ENCODE measurements around the gene CCNB1IP1.
"Not testable (repeated sequence)": the region's sequence is repeated elsewhere in the genome, so short reads cannot be mapped to it uniquely, and the experiment has no call there.

Gene CCNB1IP1

DNA sequence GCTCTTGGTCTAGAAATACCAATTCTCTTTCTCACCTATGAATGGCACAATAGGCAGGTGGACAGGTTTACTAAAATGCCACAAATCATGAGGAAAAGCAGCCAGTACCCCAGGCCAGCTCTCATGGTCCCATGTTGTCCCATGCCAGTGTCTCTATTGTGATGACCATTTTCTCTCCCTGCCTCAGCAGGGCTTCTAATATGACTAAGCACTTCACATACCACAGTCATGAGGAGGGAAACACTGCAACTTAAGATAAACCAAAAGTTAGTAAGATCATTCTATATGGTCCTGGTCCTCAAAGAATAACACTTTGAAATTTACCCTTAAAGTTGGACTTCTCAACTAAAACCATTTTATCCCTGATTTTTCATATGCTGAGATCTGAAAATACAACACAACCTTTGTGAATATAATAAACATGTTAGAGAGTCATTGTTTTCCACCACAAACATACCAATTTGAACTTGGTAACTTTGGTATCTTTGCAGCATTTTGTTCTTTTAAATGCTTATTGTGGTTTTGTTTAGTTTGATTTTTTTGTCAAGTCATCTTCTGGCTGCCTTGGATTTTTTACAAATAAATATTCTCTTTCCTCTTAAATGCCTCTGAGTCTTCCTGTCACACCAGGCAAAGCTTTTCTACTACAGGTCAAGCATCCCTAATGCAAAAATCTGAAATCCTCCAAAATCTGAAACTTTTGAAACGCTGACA, 30.9 kb downstream of the CCNB1IP1 start:
- no peak overlapping the region for H3K27ac ChIP-seq (ENCODE audit: low read length)
- no peaks in the 10 kb centered on the region for H3K9me3 ChIP-seq (ENCODE audit: insufficient read depth, low read length, severe bottlenecking)
- DNase-seq, result no peak

DNA sequence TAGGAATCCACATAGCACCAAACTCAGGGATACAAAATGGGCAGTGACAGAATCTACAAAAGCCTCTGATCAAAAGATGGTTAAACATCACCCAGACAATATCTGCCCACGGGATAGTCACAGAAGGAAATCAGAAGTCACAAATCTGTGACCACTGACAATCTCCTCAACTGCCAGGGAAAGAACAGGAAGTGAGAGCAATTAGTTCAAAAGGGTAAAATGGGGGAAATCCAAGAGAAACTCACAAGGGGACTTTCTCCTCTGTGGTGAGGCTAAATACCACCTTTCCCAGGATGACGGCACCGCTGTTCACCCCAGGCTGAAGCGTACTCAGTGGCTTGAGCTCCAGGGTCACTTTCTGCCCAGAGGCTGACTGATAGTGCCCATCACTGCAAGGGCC, 38.0 kb downstream of the CCNB1IP1 start:
- ATAC-seq (ENCODE audit: insufficient read depth, low read depth), result no peak
- H3K4me2 ChIP-seq (ENCODE audit: insufficient read depth, low read length), result no peak overlapping the region

More for the DNA sequence above, 30.9 kb downstream of the CCNB1IP1 start:
- Histone ChIP-seq H3K79me2 (ENCODE audit: insufficient read depth, low read length) (peaks cover 27% of the 10 kb centered on the region), H3K9ac (ENCODE audit: low read depth, low read length) (no peak overlapping the region), H3K4me3 (ENCODE audit: low read depth in 1 of 2, low read length in 2 of 2) (no peak overlapping the region), H3K36me3 (ENCODE audit: insufficient read depth, low read length) (peaks cover 38% of the 10 kb centered on the region), H3K27me3 (ENCODE audit: insufficient read depth, low read length, poor library complexity) (no peaks in the 10 kb centered on the region), H4K20me1 (ENCODE audit: insufficient read depth, low read length) (no peaks in the 10 kb centered on the region), H2AFZ (ENCODE audit: low read depth, low read length) (no peak overlapping the region), H3K4me1 (ENCODE audit: insufficient read depth, low read length) (peaks cover 28% of the 10 kb centered on the region), H3K4me2 (ENCODE audit: insufficient read depth, low read length) (no peak overlapping the region)
- no peak for ATAC-seq (ENCODE audit: insufficient read depth, low read depth)
- TF ChIP-seq, protein P1, sequence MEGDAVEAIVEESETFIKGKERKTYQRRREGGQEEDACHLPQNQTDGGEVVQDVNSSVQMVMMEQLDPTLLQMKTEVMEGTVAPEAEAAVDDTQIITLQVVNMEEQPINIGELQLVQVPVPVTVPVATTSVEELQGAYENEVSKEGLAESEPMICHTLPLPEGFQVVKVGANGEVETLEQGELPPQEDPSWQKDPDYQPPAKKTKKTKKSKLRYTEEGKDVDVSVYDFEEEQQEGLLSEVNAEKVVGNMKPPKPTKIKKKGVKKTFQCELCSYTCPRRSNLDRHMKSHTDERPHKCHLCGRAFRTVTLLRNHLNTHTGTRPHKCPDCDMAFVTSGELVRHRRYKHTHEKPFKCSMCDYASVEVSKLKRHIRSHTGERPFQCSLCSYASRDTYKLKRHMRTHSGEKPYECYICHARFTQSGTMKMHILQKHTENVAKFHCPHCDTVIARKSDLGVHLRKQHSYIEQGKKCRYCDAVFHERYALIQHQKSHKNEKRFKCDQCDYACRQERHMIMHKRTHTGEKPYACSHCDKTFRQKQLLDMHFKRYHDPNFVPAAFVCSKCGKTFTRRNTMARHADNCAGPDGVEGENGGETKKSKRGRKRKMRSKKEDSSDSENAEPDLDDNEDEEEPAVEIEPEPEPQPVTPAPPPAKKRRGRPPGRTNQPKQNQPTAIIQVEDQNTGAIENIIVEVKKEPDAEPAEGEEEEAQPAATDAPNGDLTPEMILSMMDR (IDR thresholded peaks at IDR 0.05; ENCODE audit: borderline replicate concordance, extremely low read depth, low read length, poor library complexity, severe bottlenecking), result no peak
- TF ChIP-seq EZH2 (IDR thresholded peaks at IDR 0.05; ENCODE audit: borderline replicate concordance, low read depth, low read length, severe bottlenecking), result no peak

DNA sequence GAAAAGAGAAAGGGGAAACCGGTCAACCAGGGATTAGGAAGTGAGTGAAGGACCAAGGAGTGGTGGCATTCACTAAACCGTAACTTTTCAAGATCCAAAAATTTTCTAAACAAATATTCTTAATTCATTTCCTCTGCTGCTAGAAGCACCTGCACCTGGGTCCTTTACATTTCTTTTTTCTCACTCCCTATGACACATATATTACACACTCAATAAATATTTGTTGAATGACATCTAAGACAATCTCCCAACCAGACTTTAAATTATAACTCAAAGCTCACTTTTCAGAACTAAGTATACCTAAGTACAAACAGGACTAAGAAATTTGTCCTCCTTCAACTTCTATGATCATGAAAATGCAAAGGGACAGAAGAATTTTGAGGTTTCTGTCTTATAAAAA, 38.4 kb downstream of the CCNB1IP1 start:
- Histone ChIP-seq H3K36me3 (ENCODE audit: insufficient read depth, low read length) (peaks cover 86% of the 10 kb centered on the region), H3K27me3 (ENCODE audit: insufficient read depth, low read length, poor library complexity) (no peaks in the 10 kb centered on the region), H3K4me3 (ENCODE audit: low read depth in 1 of 2, low read length in 2 of 2) (no peak overlapping the region), H3K79me2 (ENCODE audit: insufficient read depth, low read length) (no peaks in the 10 kb centered on the region), H3K27ac (ENCODE audit: low read length) (no peak overlapping the region), H3K9me3 (ENCODE audit: insufficient read depth, low read length, severe bottlenecking) (no peaks in the 10 kb centered on the region), H2AFZ (ENCODE audit: low read depth, low read length) (no peak overlapping the region), H3K4me2 (ENCODE audit: insufficient read depth, low read length) (no peak overlapping the region), H3K4me1 (ENCODE audit: insufficient read depth, low read length) (no peaks in the 10 kb centered on the region), H3K9ac (ENCODE audit: low read depth, low read length) (no peak overlapping the region), H4K20me1 (ENCODE audit: insufficient read depth, low read length) (no peaks in the 10 kb centered on the region)
- no peak for TF ChIP-seq EZH2 (IDR thresholded peaks at IDR 0.05; ENCODE audit: borderline replicate concordance, low read depth, low read length, severe bottlenecking)
- TF ChIP-seq, protein P1 (IDR thresholded peaks at IDR 0.05; ENCODE audit: borderline replicate concordance, extremely low read depth, low read length, poor library complexity, severe bottlenecking), result no peak
- no peak for ATAC-seq (ENCODE audit: insufficient read depth, low read depth)
- no peak for DNase-seq

More for the DNA sequence above, 38.0 kb downstream of the CCNB1IP1 start:
- no peaks in the 10 kb centered on the region for H4K20me1 ChIP-seq (ENCODE audit: insufficient read depth, low read length)
- H3K4me3 ChIP-seq (ENCODE audit: low read depth in 1 of 2, low read length in 2 of 2), result no peak overlapping the region
- H3K4me1 ChIP-seq (ENCODE audit: insufficient read depth, low read length), result no peaks in the 10 kb centered on the region
- H3K79me2 ChIP-seq (ENCODE audit: insufficient read depth, low read length), result no peaks in the 10 kb centered on the region
- TF ChIP-seq, protein P1 (IDR thresholded peaks at IDR 0.05; ENCODE audit: borderline replicate concordance, extremely low read depth, low read length, poor library complexity, severe bottlenecking), result no peak
- no peak for TF ChIP-seq EZH2 (IDR thresholded peaks at IDR 0.05; ENCODE audit: borderline replicate concordance, low read depth, low read length, severe bottlenecking)
- no peak overlapping the region for H3K9ac ChIP-seq (ENCODE audit: low read depth, low read length)
- H2AFZ ChIP-seq (ENCODE audit: low read depth, low read length), result no peak overlapping the region
- H3K27ac ChIP-seq (ENCODE audit: low read length), result no peak overlapping the region
- DNase-seq, result no peak
- peaks cover 83% of the 10 kb centered on the region for H3K36me3 ChIP-seq (ENCODE audit: insufficient read depth, low read length)
- no peaks in the 10 kb centered on the region for H3K9me3 ChIP-seq (ENCODE audit: insufficient read depth, low read length, severe bottlenecking)
- H3K27me3 ChIP-seq (ENCODE audit: insufficient read depth, low read length, poor library complexity), result no peaks in the 10 kb centered on the region

DNA sequence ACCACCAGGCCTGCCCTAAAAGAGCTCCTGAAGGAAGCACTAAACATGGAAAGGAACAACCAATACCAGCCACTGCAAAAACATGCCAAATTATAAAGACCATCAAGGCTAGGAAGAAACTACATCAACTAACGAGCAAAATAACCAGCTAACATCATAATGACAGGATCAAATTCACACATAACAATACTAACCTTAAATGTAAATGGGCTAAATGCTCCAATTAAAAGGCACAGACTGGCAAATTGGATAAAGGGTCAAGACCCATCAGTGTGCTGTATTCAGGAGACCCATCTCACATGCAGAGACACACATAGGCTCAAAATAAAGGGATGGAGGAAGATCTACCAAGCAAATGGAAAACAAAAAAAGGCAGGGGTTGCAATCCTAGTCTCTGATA, 51.1 kb downstream of the CCNB1IP1 start:
- not testable (repeated sequence) for H3K79me2 ChIP-seq (ENCODE audit: insufficient read depth, low read length); H3K4me3 ChIP-seq (ENCODE audit: low read depth in 1 of 2, low read length in 2 of 2); H2AFZ ChIP-seq (ENCODE audit: low read depth, low read length); H3K9me3 ChIP-seq (ENCODE audit: insufficient read depth, low read length, severe bottlenecking); H3K4me2 ChIP-seq (ENCODE audit: insufficient read depth, low read length); ATAC-seq (ENCODE audit: insufficient read depth, low read depth); H3K9ac ChIP-seq (ENCODE audit: low read depth, low read length); DNase-seq; H3K27me3 ChIP-seq (ENCODE audit: insufficient read depth, low read length, poor library complexity); H4K20me1 ChIP-seq (ENCODE audit: insufficient read depth, low read length); H3K36me3 ChIP-seq (ENCODE audit: insufficient read depth, low read length); H3K27ac ChIP-seq (ENCODE audit: low read length)
- peaks cover 21% of the 10 kb centered on the region for H3K4me1 ChIP-seq (ENCODE audit: insufficient read depth, low read length)

DNA sequence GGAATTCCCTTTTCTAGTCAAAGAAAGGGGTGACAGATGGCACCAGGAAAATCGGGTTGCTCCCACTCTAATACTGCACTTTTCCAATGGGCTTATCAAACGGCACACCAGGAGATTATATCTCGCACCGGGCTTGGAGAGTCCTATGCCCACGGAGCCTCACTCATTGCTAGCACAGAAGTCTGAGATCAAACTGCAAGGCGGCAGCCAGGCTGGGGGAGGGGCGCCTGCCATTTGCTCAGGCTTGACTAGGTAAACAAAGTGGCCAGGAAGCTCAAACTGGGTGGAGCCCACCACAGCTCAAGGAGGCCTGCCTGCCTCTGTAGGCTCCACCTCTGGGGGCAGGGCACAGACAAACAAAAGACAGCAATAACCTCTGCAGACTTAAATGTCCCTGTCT, 52.8 kb downstream of the CCNB1IP1 start:
- H3K4me2 ChIP-seq (ENCODE audit: insufficient read depth, low read length); H3K27ac ChIP-seq (ENCODE audit: low read length); H3K79me2 ChIP-seq (ENCODE audit: insufficient read depth, low read length); H3K27me3 ChIP-seq (ENCODE audit: insufficient read depth, low read length, poor library complexity); H4K20me1 ChIP-seq (ENCODE audit: insufficient read depth, low read length); H3K9ac ChIP-seq (ENCODE audit: low read depth, low read length); H3K9me3 ChIP-seq (ENCODE audit: insufficient read depth, low read length, severe bottlenecking); H3K36me3 ChIP-seq (ENCODE audit: insufficient read depth, low read length); H3K4me3 ChIP-seq (ENCODE audit: low read depth in 1 of 2, low read length in 2 of 2); ATAC-seq (ENCODE audit: insufficient read depth, low read depth); H2AFZ ChIP-seq (ENCODE audit: low read depth, low read length): not testable (repeated sequence)
- DNase-seq, result peak; percentile 9
- peaks cover 21% of the 10 kb centered on the region for H3K4me1 ChIP-seq (ENCODE audit: insufficient read depth, low read length)

All from DND-41 (cell line).